Memory B cell (primary cell): Measurements from ENCODE around the gene RGS2.

Experiments
- ATAC-seq: fragments of 150-1000 bp; cut with Tn5 transposase; 2 replicates; pipeline ENCODE4 v1.10.0; 2021; ENCODE audit warnings: low read depth, mild to moderate bottlenecking, moderate library complexity
- DNase-seq, 2 donors: peaks; one replicate each; pipeline ENCODE4 v3.0.0; 2022; ENCODE audit warnings: low spot score in 2 of 2
- H3K27ac Mint-ChIP-seq: one replicate; pipeline ENCODE4 v1.8.0; 2022; ENCODE audit warnings: mild to moderate bottlenecking, moderate library complexity, mixed read lengths
- H3K27me3 Mint-ChIP-seq: one replicate; pipeline ENCODE4 v1.8.0; 2022; ENCODE audit warnings: mixed read lengths
- H3K36me3 Mint-ChIP-seq: one replicate; pipeline ENCODE4 v1.8.0; 2022; ENCODE audit warnings: mild to moderate bottlenecking, mixed read lengths
- H3K4me1 Mint-ChIP-seq: one replicate; pipeline ENCODE4 v1.8.0; 2022; ENCODE audit warnings: mixed read lengths
- H3K4me3 Mint-ChIP-seq: one replicate; pipeline ENCODE4 v1.8.0; 2022; ENCODE audit warnings: mild to moderate bottlenecking, moderate library complexity, mixed read lengths
- H3K9me3 Mint-ChIP-seq: one replicate; pipeline ENCODE4 v1.8.0; 2022; ENCODE audit warnings: mixed read lengths

RGS2 gene

GRCh38 chr1:192805832-192806323 lies 3.0 kb upstream of the RGS2 start:
- Mint-ChIP-seq H3K4me3 (no peak overlapping the region), H3K9me3 (no peaks in the 10 kb centered on the region), H3K36me3 (no peaks in the 10 kb centered on the region), H3K27me3 (no peaks in the 10 kb centered on the region), H3K4me1 (peaks cover 26% of the 10 kb centered on the region), H3K27ac (no peak overlapping the region)
- DNase-seq (peak in 1 of 2 donors; percentile 55), ATAC-seq (no peak)

DNA sequence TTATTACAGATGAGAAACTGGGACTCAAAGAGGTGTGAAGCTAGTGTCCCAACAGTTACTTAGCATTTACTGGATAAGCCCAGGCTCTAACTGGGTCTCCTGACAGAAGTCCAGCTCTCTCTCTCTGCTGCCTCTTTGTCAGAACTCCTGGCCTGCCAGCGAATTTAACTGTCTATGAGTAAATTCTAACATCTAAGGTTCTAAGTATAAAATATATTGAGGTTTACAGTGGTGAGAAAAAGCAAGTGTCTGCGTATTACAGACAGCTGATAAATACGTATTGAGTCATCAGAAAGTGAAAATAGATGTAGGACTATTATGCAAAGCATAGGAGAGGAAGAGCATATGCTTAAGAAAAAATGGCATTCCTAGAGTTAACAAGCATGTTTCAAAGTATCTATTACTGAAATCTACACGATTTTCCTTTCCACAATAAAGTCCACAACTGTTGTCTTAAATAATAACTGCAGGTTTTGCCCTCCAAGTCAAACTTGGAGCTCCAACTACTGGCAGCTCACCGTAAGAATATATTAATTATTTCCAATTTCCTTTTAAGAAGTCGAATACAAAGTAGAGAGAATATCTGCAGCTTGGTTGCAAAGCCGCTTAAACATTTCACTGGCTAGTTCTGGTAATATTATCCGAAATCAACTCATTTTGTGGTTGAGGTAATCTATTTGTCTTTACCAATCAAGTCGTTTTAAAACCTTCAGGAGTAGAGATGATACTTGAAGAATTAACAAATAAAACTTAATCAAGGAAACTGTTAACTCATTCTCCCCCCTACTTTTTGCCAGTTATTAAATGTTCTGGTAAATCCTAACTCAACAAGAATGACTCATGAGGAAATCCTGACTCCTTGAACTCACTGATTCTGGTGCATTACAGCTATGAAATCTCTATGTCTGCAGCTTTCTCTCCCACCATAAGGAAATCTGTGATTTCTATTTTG lies 1.4 kb upstream of the RGS2 start:
- Mint-ChIP-seq H3K27ac (peak overlapping the region; percentile 97), H3K27me3 (no peaks in the 10 kb centered on the region), H3K4me1 (peaks cover 26% of the 10 kb centered on the region), H3K4me3 (peak overlapping the region; percentile 98), H3K9me3 (no peaks in the 10 kb centered on the region), H3K36me3 (peaks cover 2% of the 10 kb centered on the region)
- ATAC-seq (peak; percentile 29), DNase-seq (peak; percentile 39 to 49)

DNA sequence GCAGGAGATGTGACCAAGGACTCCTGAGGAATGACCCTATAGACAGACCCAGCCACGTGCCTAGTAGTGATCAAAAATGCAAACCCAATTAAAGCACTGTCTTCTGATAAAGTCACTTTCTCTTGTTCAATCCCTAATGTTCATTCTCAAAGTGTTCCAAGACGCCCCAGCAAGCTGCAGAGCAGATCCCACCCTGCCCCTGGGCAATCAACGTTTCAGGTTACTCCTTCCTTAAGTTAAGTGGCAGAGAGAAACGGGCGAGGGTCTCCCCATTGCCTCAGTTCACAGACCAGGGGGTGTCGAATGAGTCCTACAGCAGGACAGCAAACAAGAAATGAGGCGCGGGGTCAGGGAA lies 699 bp upstream of the RGS2 start:
- peaks cover 2% of the 10 kb centered on the region for H3K36me3 Mint-ChIP-seq
- H3K27me3 Mint-ChIP-seq, result no peaks in the 10 kb centered on the region
- ATAC-seq, result no peak
- no peak for DNase-seq
- H3K27ac Mint-ChIP-seq, result peak overlapping the region; percentile 97
- H3K9me3 Mint-ChIP-seq, result no peaks in the 10 kb centered on the region
- H3K4me3 Mint-ChIP-seq, result peak overlapping the region; percentile 98
- peaks cover 26% of the 10 kb centered on the region for H3K4me1 Mint-ChIP-seq

DNA sequence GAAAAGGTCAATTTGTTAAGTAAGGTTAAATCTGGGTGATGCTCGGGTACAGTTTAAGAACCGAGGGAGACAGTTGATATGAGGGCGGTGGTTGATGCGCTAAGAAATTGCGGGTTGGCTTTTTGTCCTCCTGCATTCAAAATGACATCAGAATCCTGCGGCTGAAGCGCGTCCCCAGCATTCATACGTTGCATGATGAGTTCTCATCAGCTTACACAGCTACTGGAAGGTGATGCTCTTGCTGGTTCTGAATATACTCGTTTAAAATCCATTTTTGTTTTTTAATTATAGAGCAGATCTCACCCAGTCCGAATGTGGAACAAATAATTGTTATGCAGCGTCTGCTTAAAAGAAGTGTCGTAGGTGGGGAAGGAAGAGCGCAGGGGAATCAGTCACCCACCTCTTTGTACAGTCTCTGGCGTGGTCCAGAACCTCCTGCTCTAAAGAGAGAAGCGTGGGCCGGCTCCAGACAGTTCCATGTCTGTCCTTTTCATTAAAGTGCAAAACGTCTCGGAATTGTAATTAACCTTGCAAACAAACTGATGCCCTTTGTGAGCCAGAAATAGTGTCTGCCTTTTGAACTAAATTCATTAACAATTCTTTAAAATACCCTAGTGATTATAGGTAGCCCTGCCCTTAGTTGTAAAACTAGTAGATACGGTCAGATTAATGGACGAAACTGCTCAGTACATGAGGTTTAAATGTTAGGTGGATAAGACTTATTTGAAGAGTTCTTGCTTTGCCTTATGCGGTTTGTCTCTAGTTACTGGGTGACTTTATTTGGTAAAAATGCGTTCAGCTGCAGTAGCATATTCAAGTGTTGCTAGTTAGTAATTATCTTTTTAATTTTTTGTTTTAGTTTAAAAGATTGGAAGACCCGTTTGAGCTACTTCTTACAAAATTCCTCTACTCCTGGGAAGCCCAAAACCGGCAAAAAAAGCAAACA lies 741 bp downstream of the RGS2 start:
- DNase-seq (peak in 1 of 2 donors; percentile 25), ATAC-seq (peak; percentile 6)
- peaks cover 2% of the 10 kb centered on the region for H3K36me3 Mint-ChIP-seq
- no peaks in the 10 kb centered on the region for H3K27me3 Mint-ChIP-seq
- H3K4me1 Mint-ChIP-seq, result peaks cover 26% of the 10 kb centered on the region
- H3K27ac Mint-ChIP-seq, result peak overlapping the region; percentile 97
- H3K9me3 Mint-ChIP-seq, result no peaks in the 10 kb centered on the region
- peak overlapping the region; percentile 98 for H3K4me3 Mint-ChIP-seq

DNA sequence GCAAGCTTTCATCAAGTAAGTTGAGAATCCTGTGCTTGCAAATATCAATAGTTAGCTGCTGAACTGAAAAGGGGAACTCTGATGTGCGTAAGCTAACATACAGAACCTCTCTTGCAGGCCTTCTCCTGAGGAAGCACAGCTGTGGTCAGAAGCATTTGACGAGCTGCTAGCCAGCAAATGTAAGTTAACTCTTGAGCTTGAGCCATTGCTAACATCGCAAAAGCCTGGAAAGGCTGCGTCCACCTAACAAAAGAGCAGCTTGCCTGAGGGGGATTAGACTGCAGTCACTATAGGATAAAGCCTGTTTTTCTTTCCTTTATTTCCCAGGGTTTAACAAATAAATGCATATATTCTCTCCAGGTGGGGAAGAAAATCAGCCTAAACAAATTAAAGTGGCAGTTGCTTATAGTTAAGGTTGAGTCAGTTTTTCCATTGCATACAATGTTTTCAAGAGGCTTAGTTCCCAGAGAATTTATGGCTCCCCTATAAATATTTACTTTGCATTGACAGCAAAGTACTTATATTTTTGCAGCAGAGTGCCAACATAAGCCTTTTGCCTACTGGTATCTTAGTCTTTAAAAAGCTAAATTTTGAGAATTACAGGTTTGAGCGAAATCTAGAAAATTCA lies 1.5 kb downstream of the RGS2 start:
- Mint-ChIP-seq H3K27me3 (no peaks in the 10 kb centered on the region), H3K4me3 (peak overlapping the region; percentile 98), H3K27ac (peak overlapping the region; percentile 97), H3K4me1 (peaks cover 26% of the 10 kb centered on the region), H3K36me3 (peaks cover 2% of the 10 kb centered on the region), H3K9me3 (no peaks in the 10 kb centered on the region)
- ATAC-seq, result peak; percentile 22
- DNase-seq, result peak; percentile 34 to 41

DNA sequence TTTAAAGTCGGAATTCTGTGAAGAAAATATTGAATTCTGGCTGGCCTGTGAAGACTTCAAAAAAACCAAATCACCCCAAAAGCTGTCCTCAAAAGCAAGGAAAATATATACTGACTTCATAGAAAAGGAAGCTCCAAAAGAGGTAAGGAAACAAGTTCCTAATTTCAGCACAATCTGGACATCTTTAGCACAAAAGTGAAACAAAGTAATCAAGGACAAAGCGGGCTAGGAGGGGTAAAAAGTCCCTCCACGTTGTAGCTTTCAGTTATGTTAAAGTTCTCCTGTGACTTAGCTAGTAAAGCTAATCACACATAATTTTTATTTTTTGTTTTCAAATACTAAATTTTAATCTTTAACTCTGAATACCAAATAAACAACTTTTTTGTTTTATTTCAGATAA lies 2.2 kb downstream of the RGS2 start:
- Mint-ChIP-seq H3K27ac (no peak overlapping the region), H3K4me3 (no peak overlapping the region), H3K9me3 (no peaks in the 10 kb centered on the region), H3K27me3 (no peaks in the 10 kb centered on the region), H3K4me1 (peaks cover 26% of the 10 kb centered on the region), H3K36me3 (peaks cover 2% of the 10 kb centered on the region)
- ATAC-seq (no peak), DNase-seq (no peak)

DNA sequence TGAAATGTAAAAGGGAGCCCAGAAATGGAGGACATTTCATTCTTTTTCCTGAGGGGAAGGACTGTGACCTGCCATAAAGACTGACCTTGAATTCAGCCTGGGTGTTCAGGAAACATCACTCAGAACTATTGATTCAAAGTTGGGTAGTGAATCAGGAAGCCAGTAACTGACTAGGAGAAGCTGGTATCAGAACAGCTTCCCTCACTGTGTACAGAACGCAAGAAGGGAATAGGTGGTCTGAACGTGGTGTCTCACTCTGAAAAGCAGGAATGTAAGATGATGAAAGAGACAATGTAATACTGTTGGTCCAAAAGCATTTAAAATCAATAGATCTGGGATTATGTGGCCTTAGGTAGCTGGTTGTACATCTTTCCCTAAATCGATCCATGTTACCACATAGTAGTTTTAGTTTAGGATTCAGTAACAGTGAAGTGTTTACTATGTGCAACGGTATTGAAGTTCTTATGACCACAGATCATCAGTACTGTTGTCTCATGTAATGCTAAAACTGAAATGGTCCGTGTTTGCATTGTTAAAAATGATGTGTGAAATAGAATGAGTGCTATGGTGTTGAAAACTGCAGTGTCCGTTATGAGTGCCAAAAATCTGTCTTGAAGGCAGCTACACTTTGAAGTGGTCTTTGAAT lies 2.9 kb downstream of the RGS2 start:
- no peak overlapping the region for H3K4me3 Mint-ChIP-seq
- ATAC-seq (no peak), DNase-seq (peak in 1 of 2 donors; percentile 19)
- peaks cover 25% of the 10 kb centered on the region for H3K4me1 Mint-ChIP-seq
- H3K36me3 Mint-ChIP-seq, result peaks cover 2% of the 10 kb centered on the region
- H3K27me3 Mint-ChIP-seq, result no peaks in the 10 kb centered on the region
- peak overlapping the region; percentile 69 for H3K27ac Mint-ChIP-seq
- H3K9me3 Mint-ChIP-seq, result no peaks in the 10 kb centered on the region

GRCh38 chr1:192812420-192813209 lies 3.8 kb downstream of the RGS2 start:
- no peak for ATAC-seq
- peaks cover 2% of the 10 kb centered on the region for H3K36me3 Mint-ChIP-seq
- peaks cover 16% of the 10 kb centered on the region for H3K4me1 Mint-ChIP-seq
- no peaks in the 10 kb centered on the region for H3K27me3 Mint-ChIP-seq
- no peak overlapping the region for H3K4me3 Mint-ChIP-seq
- H3K9me3 Mint-ChIP-seq, result no peaks in the 10 kb centered on the region
- no peak for DNase-seq
- no peak overlapping the region for H3K27ac Mint-ChIP-seq

GRCh38 chr1:192814805-192815204 lies 6.0 kb downstream of the RGS2 start:
- no peak for ATAC-seq
- no peak for DNase-seq
- H3K36me3 Mint-ChIP-seq, result peaks cover 2% of the 10 kb centered on the region
- peaks cover 6% of the 10 kb centered on the region for H3K4me1 Mint-ChIP-seq
- no peaks in the 10 kb centered on the region for H3K27me3 Mint-ChIP-seq
- H3K27ac Mint-ChIP-seq, result no peak overlapping the region
- H3K9me3 Mint-ChIP-seq, result no peaks in the 10 kb centered on the region
- no peak overlapping the region for H3K4me3 Mint-ChIP-seq

- Mint-ChIP-seq H3K9me3 (no peaks in the 10 kb centered on the region), H3K4me3 (no peak overlapping the region), H3K36me3 (no peaks in the 10 kb centered on the region), H3K27ac (no peak overlapping the region), H3K27me3 (peaks cover 2% of the 10 kb centered on the region), H3K4me1 (no peaks in the 10 kb centered on the region)
- DNase-seq (no peak), ATAC-seq (no peak)
Measured at GRCh38 chr1:192817246-192817645, 8.4 kb downstream of the RGS2 start.

DNA sequence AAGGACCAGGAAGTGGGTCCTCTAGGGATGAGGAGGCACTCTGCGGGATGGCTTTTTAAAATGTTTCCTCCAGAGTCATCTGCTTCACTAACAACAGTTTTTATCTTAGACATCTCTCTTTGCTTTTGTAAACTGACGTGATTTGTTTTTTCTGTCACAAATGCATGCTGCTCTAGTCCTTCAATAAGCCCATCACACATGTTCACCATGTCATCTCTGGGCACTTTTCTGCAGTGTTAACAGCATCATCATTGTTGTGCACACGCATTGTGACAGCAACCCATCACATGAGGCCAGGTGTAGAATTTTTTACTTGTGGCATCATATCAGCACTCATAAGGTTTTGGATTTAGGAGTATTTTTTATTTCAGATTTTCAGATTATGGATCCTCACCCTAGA lies 12.5 kb downstream of the RGS2 start:
- no peaks in the 10 kb centered on the region for H3K9me3 Mint-ChIP-seq
- H3K4me1 Mint-ChIP-seq, result no peaks in the 10 kb centered on the region
- no peak overlapping the region for H3K27ac Mint-ChIP-seq
- peaks cover 2% of the 10 kb centered on the region for H3K27me3 Mint-ChIP-seq
- no peaks in the 10 kb centered on the region for H3K36me3 Mint-ChIP-seq
- H3K4me3 Mint-ChIP-seq, result no peak overlapping the region
- ATAC-seq, result no peak
- no peak for DNase-seq

DNA sequence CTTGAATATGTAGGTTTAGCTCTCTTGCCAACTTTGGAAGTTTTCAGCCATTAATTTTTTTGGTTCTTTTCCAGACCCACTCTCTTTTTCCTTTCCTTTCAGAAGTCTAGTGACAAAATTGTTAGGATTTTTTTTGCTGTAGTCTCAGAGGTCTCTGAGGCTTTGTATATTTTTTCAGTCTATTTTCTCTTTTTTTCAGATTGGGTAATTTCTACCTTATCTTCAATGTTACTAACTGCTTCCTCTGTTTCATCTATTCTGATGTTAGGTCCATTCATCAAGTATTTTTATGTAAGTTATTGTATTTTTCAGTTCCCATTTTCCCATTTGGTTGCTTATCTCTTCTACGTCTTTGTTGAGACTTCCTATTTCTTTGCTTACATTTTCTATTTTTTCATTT lies 15.7 kb downstream of the RGS2 start:
- no peak overlapping the region for H3K4me3 Mint-ChIP-seq
- H3K27me3 Mint-ChIP-seq, result peaks cover 10% of the 10 kb centered on the region
- no peaks in the 10 kb centered on the region for H3K4me1 Mint-ChIP-seq
- DNase-seq, result no peak
- ATAC-seq, result no peak
- H3K9me3 Mint-ChIP-seq, result no peaks in the 10 kb centered on the region
- no peak overlapping the region for H3K27ac Mint-ChIP-seq
- no peaks in the 10 kb centered on the region for H3K36me3 Mint-ChIP-seq
